Lower lobe of right lung (tissue), 2 donors: ENCODE data around the gene GLRX. TPM values are rescaled to one million over a fixed set of nuclear protein-coding genes. Genes with fewer than 3 reads are reported as not detected.

ENCODE experiments used
- ATAC-seq, 2 donors: fragments of 200-7000 bp; cut with Tn5 transposase; one replicate each; pipeline ENCODE4 v1.9.1; 2020 to 2022; ENCODE audit warnings: mild to moderate bottlenecking in 2 of 2, moderate library complexity in 2 of 2
- DNase-seq: peaks from one replicate; pipeline ENCODE4 v3.0.0-alpha.2; 2020
- H3K27ac ChIP-seq: fragments of 200-600 bp; one replicate; pipeline ENCODE4 v1.8.0; 2022
- H3K27me3 ChIP-seq: fragments of 200-600 bp; one replicate; pipeline ENCODE4 v1.8.0; 2022; ENCODE audit warnings: low read depth
- H3K36me3 ChIP-seq: fragments of 200-600 bp; one replicate; pipeline ENCODE4 v1.8.0; 2022; ENCODE audit warnings: mild to moderate bottlenecking
- H3K4me1 ChIP-seq: fragments of 200-600 bp; one replicate; pipeline ENCODE4 v1.8.0; 2022
- H3K4me3 ChIP-seq: fragments of 200-600 bp; one replicate; pipeline ENCODE4 v1.8.0; 2022; ENCODE audit warnings: mild to moderate bottlenecking
- H3K9me3 ChIP-seq: fragments of 200-600 bp; one replicate; pipeline ENCODE4 v1.8.0; 2022
- CTCF ChIP-seq: fragments of 200-600 bp; IDR thresholded peaks from one replicate; pipeline ENCODE4 v1.8.0; 2022; ENCODE audit warnings: antibody characterized with exemption, mild to moderate bottlenecking
- intact Hi-C: fragments of 100-400 bp; cut with DNase I; formaldehyde crosslinking; loops from one replicate; pipeline ENCODE4 v1.11.0; 2022
- total RNA-seq: library from RNA; stranded (reverse); fragmentation: NEBNext Ultra II Directional; extraction: Animal tissue kit (Norgen Biotek cat#: 25700); gene quantifications from one replicate; pipeline ENCODE4 v1.2.1, GENCODE V29; 2021
- donor health status: DM: no; HTN: yes; CAD: no; lungs with severe emphysema.

GLRX gene
- total RNA-seq, 1 donor from 2014 or later: 115 TPM

GRCh38 chr5:95784514-95785302 lies 37.8 kb downstream of the GLRX start:
- Histone ChIP-seq H3K9me3 (no peaks in the 10 kb centered on the region), H3K4me3 (no peak overlapping the region), H3K27ac (no peak overlapping the region), H3K4me1 (peaks cover 28% of the 10 kb centered on the region), H3K36me3 (peaks cover 11% of the 10 kb centered on the region), H3K27me3 (no peaks in the 10 kb centered on the region)
- TF ChIP-seq CTCF: no peak
- intact Hi-C loops: loop anchor here (5.0 kb wide), 1 partner anchor 63 kb away; no protein-coding TSS in a partner anchor
- no peak for ATAC-seq
- no peak for DNase-seq

DNA sequence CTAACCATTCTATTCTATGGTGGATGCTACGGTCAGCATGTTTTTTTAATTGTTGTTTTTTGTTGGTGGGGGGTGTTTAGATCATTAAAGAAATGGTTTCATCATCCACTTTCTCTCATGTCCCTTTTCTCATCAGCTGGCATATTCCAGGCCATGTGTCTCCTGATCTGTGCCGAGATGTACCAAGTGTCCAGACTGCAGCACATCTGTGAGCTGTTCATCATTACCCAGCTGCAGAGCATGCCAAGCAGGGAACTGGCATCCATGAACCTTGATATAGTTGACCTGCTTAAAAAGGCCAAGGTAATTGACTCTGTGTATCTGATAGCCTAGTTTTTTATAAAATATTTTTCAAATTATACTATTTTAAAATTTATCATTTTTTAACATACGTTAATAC lies 38.9 kb downstream of the GLRX start:
- ATAC-seq (no peak), DNase-seq (no peak)
- H3K4me3 ChIP-seq: no peak overlapping the region
- no peaks in the 10 kb centered on the region for H3K9me3 ChIP-seq
- H3K36me3 ChIP-seq: peaks cover 9% of the 10 kb centered on the region
- H3K4me1 ChIP-seq: peaks cover 39% of the 10 kb centered on the region
- H3K27me3 ChIP-seq: no peaks in the 10 kb centered on the region
- H3K27ac ChIP-seq: no peak overlapping the region
- intact Hi-C loops: loop anchor here (5.0 kb wide), 1 partner anchor 64 kb away; no protein-coding TSS in a partner anchor
- no peak for TF ChIP-seq CTCF

- DNase-seq: no peak
- H3K9me3 ChIP-seq: no peaks in the 10 kb centered on the region
- no peaks in the 10 kb centered on the region for H3K27me3 ChIP-seq
- H3K4me1 ChIP-seq: peaks cover 39% of the 10 kb centered on the region
- no peak overlapping the region for H3K4me3 ChIP-seq
- ATAC-seq: no peak
- H3K36me3 ChIP-seq: peaks cover 6% of the 10 kb centered on the region
- intact Hi-C loops: loop anchor here (5.0 kb wide), 1 partner anchor 65 kb away; no protein-coding TSS in a partner anchor
- TF ChIP-seq CTCF: no peak
- no peak overlapping the region for H3K27ac ChIP-seq
Observed at GRCh38 chr5:95782181-95782580, 40.3 kb downstream of the GLRX start.

GRCh38 chr5:95781101-95781583 lies 41.4 kb downstream of the GLRX start:
- peak; percentile 93 to 97 for ATAC-seq
- Histone ChIP-seq H3K27me3 (no peaks in the 10 kb centered on the region), H3K4me1 (peaks cover 39% of the 10 kb centered on the region), H3K9me3 (no peaks in the 10 kb centered on the region), H3K27ac (peak overlapping the region; percentile 48), H3K36me3 (peaks cover 6% of the 10 kb centered on the region), H3K4me3 (no peak overlapping the region)
- DNase-seq: peak; percentile 85
- intact Hi-C loops: loop anchor here (5.0 kb wide), 1 partner anchor 66 kb away; no protein-coding TSS in a partner anchor
- TF ChIP-seq CTCF: peak; percentile 92

DNA sequence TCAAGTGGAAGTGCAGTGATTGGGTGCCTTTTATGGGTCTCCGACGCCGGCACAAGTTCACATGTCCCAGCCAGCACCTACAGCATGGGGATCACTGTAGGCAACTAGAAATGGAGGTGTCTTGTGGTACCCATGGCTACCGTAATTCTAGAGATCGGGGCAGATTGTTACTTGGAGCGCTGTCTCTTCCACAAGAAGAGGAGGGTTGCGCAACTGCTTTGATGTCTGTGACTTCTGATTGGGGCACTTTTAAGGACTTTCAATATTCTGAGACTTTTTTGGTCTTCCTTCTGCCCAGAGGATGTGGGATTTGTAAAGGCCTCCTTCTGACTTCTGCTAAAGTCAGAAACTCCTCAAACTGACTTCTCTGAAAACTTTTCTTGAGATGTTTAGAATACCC lies 41.9 kb downstream of the GLRX start:
- intact Hi-C loops: loop anchor here (5.0 kb wide), 1 partner anchor 67 kb away; no protein-coding TSS in a partner anchor
- no peak overlapping the region for H3K4me3 ChIP-seq
- H3K27me3 ChIP-seq: no peaks in the 10 kb centered on the region
- ATAC-seq (peak; percentile 15 to 18), DNase-seq (no peak)
- H3K27ac ChIP-seq: peak overlapping the region; percentile 48
- peaks cover 6% of the 10 kb centered on the region for H3K36me3 ChIP-seq
- H3K9me3 ChIP-seq: no peaks in the 10 kb centered on the region
- TF ChIP-seq CTCF: no peak
- peaks cover 39% of the 10 kb centered on the region for H3K4me1 ChIP-seq
